ENCODE measurements around the gene ZNF326.

- TF ChIP-seq CTCF (IDR thresholded peaks at IDR 0.05; ENCODE audit: low read length) (no peak), EZH2 (IDR thresholded peaks at IDR 0.05; ENCODE audit: borderline replicate concordance, low read length) (no peak)
Observed at GRCh38 chr1:89996450-89997110, 1.7 kb downstream of the ZNF326 start.

All from OCI-LY1 (cell line).